Vagina (tissue), 2 donors: Measurements from ENCODE around the gene ZNF638.

ENCODE experiments used
- CTCF ChIP-seq, 3 experiments: fragments of 450-650 bp in 2 of 3; fragments of 200-600 bp in 1 of 3; sonication (generic) in 1 of 3; IDR thresholded peaks; one replicate each; pipeline ENCODE4 v1.5.1; 2017 to 2019; ENCODE audit warnings: antibody characterized with exemption in 3 of 3, mild to moderate bottlenecking in 2 of 3, moderate library complexity in 2 of 3
- POLR2A ChIP-seq, 2 donors: fragments of 450-650 bp; IDR thresholded peaks; one replicate each; pipeline ENCODE4 v1.6.1; 2017; ENCODE audit warnings: antibody characterized with exemption in 2 of 2, mild to moderate bottlenecking in 2 of 2, moderate library complexity in 2 of 2
- POLR2AphosphoS5 ChIP-seq, 2 donors: sonication (generic); formaldehyde crosslinking; IDR thresholded peaks; one replicate each; pipeline ENCODE4 v1.9.0; 2017; ENCODE audit warnings: antibody characterized with exemption in 2 of 2, mild to moderate bottlenecking in 2 of 2, low read depth in 1 of 2; ENCODE audit not compliant: insufficient read depth in 1 of 2

- TF ChIP-seq CTCF (IDR thresholded peaks at IDR 0.05) (no peak), POLR2A (IDR thresholded peaks at IDR 0.05) (no peak), POLR2AphosphoS5 (IDR thresholded peaks at IDR 0.05; ENCODE audit: insufficient read depth in 1 of 2, low read depth in 1 of 2) (no peak)
Measured at GRCh38 chr2:71353248-71353647, 21.7 kb downstream of the ZNF638 start.
